Common myeloid progenitor, CD34-positive (primary cell): ENCODE data around the gene DHX9.
A peak's percentile ranks its signal among the peaks of the same experiment; 100 is the strongest.

Source experiments
- CTCF ChIA-PET: fragments of 350-600 bp; sonication (Branson Sonifier 250); formaldehyde crosslinking; loops from one replicate; lab custom pipeline; 2021; ENCODE audit warnings: antibody characterized with exemption; lab: Charles Lee
- POLR2A ChIA-PET: fragments of 350-600 bp; sonication (Branson Sonifier 250); formaldehyde crosslinking; loops from one replicate; lab custom pipeline; 2021; ENCODE audit warnings: antibody characterized with exemption; lab: Charles Lee
- DNase-seq, 3 donors: peaks; one replicate each; pipeline versions ENCODE4 v3.0.0 to v3.0.0-alpha.2; 2013
- H3K27ac ChIP-seq, 2 experiments: 1 replicate in 1 of 2; 2 replicates in 1 of 2; pipeline ENCODE4 v1.7.0; 2013; ENCODE audit warnings: inconsistent platforms in 2 of 2, low read length in 2 of 2, mild to moderate bottlenecking in 2 of 2, low read depth in 1 of 2, moderate library complexity in 1 of 2; ENCODE audit not compliant: severe bottlenecking in 2 of 2, insufficient read depth in 1 of 2, poor library complexity in 1 of 2
- H3K27me3 ChIP-seq, 5 experiments: replicated peaks in 2 of 5; 1 replicate in 3 of 5; 2 replicates in 2 of 5; pipeline versions ENCODE4 v1.6.1 to v1.7.0; 2013; ENCODE audit warnings: low read length in 4 of 5, mild to moderate bottlenecking in 2 of 5, moderate library complexity in 2 of 5, inconsistent platforms in 1 of 5; ENCODE audit not compliant: insufficient read depth in 5 of 5, control insufficient read depth in 4 of 5
- H3K36me3 ChIP-seq, 4 experiments: 1 replicate in 2 of 4; 2 replicates in 2 of 4; pipeline versions ENCODE4 v1.6.1 to v1.7.0; 2013; ENCODE audit warnings: low read length in 3 of 4, control low read depth in 1 of 4, mild to moderate bottlenecking in 1 of 4; ENCODE audit not compliant: control insufficient read depth in 4 of 4, insufficient read depth in 4 of 4
- H3K4me1 ChIP-seq, 4 experiments: 1 replicate in 3 of 4; 2 replicates in 1 of 4; pipeline versions ENCODE4 v1.6.1 to v1.7.1; 2013; ENCODE audit warnings: low read length in 3 of 4, mild to moderate bottlenecking in 3 of 4, control low read depth in 1 of 4, inconsistent platforms in 1 of 4, moderate library complexity in 1 of 4; ENCODE audit not compliant: control insufficient read depth in 4 of 4, insufficient read depth in 4 of 4; ENCODE audit errors: control extremely low read depth in 1 of 4
- H3K4me3 ChIP-seq, 7 experiments: 1 replicate in 4 of 7; 2 replicates in 3 of 7; pipeline versions ENCODE4 v1.5.1 to v1.7.0; 2013; ENCODE audit warnings: mild to moderate bottlenecking in 7 of 7, low read length in 6 of 7, moderate library complexity in 6 of 7, inconsistent platforms in 2 of 7, low read depth in 2 of 7, control low read depth in 1 of 7; ENCODE audit not compliant: insufficient read depth in 4 of 7, control insufficient read depth in 1 of 7; ENCODE audit errors: extremely low read depth in 1 of 7
- H3K9me3 ChIP-seq, 5 experiments: 1 replicate in 4 of 5; 2 replicates in 1 of 5; pipeline versions ENCODE4 v1.6.1 to v1.7.1; 2013; ENCODE audit warnings: low read length in 4 of 5, mild to moderate bottlenecking in 2 of 5, inconsistent platforms in 1 of 5, low read depth in 1 of 5, moderate library complexity in 1 of 5; ENCODE audit not compliant: control insufficient read depth in 4 of 5, insufficient read depth in 2 of 5; ENCODE audit errors: control extremely low read depth in 1 of 5
- WGBS: methylation state at CpG from one replicate; pipeline ENCODE4 v1.1.5; 2013; ENCODE audit not compliant: insufficient coverage; 5-methylcytosine and 5-hydroxymethylcytosine counted together

Gene DHX9

DNA sequence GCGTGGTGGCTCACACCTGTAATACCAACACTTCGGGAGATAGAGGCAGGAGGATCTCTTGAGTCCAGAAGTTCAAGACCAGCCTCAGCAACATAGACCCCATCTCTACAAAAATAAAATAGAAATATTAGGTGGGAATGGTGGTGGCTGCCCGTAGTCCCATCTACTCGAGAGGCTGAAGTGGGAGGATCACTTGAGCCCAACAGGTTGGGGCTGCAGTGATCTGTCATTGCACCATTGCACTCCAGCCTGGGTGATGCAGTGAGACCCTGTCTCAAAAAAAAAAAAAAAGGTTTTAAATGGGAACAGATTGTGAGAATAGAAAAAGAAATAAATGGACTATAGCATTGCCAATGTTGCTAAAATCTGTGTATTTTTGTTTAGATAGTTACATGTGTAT, 11.2 kb downstream of the DHX9 start:
- ChIA-PET POLR2A (no interaction called here), CTCF (interaction anchor here (0.8 kb wide), 1 partner anchor 38 kb away, joined by 3 read pairs; no protein-coding TSS in a partner anchor)
- Histone ChIP-seq H3K27me3 (no peaks in the 10 kb centered on the region), H3K36me3 (peaks cover 48 to 92% (median 71%) of the 10 kb centered on the region in 4 experiments), H3K9me3 (no peaks in the 10 kb centered on the region), H3K27ac (no peak overlapping the region), H3K4me3 (no peak overlapping the region), H3K4me1 (peaks cover 0 to 2% (median 0%) of the 10 kb centered on the region in 4 experiments)
- WGBS = 93% methylated on average over 2 of the region's 4 CpGs
- DNase-seq = no peak

DNA sequence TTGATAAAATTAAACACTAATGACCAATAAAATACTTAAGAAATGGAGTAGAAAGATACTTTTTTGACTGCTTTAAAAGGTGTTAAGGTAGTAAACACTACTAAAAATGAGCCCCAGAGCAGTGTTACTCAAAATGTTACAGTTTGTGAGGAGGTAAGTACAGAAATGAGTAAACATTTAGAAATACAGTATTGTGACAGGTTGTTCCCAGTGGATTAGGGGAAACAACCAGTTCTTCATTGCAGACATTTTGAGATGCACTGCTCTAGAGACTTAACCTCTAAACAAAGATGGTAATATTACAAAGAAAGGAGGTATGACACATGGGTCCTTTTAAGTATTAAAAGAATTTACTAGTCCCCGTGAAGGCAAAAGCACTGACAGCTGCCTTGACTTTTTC, 12.7 kb downstream of the DHX9 start:
- no peak for DNase-seq
- 100% methylated on average over 1 of the region's 1 CpG for WGBS
- POLR2A ChIA-PET = no interaction called here

DNA sequence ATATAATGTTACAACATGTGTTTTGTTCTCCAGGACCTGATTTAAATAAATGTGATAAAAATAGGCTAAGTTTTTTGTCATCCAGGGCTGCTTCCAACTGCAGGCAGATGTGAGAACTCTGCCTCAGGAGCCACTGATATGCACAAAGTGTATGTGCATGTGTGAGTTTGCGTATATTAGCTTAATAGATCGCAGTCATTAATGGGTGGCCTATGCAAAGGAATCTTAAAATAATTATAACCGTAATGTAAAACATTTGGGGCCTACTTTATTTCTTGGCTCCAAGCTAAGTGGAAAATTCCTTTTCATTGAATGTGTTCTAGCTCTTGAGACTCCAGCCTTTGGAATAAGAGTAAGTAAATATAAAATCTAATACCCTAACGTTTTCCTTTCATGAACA, 16.8 kb downstream of the DHX9 start:
- Histone ChIP-seq H3K36me3 (peaks cover 53 to 96% (median 74%) of the 10 kb centered on the region in 4 experiments), H3K27me3 (no peaks in the 10 kb centered on the region), H3K9me3 (no peaks in the 10 kb centered on the region), H3K4me1 (no peaks in the 10 kb centered on the region), H3K4me3 (no peak overlapping the region), H3K27ac (no peak overlapping the region)
- ChIA-PET POLR2A (no interaction called here), CTCF (no interaction called here)
- WGBS = 100% methylated on average over 3 of the region's 4 CpGs
- DNase-seq = no peak

More for the DNA sequence above, 12.7 kb downstream of the DHX9 start:
- Histone ChIP-seq H3K36me3 (peaks cover 42 to 94% (median 72%) of the 10 kb centered on the region in 4 experiments), H3K4me3 (no peak overlapping the region), H3K27me3 (no peaks in the 10 kb centered on the region), H3K4me1 (peaks cover 0 to 2% (median 0%) of the 10 kb centered on the region in 4 experiments), H3K9me3 (no peaks in the 10 kb centered on the region), H3K27ac (no peak overlapping the region)
- CTCF ChIA-PET = interaction anchor here (2.5 kb wide), 1 partner anchor 13 kb away, joined by 6 read pairs; no protein-coding TSS in a partner anchor

DNA sequence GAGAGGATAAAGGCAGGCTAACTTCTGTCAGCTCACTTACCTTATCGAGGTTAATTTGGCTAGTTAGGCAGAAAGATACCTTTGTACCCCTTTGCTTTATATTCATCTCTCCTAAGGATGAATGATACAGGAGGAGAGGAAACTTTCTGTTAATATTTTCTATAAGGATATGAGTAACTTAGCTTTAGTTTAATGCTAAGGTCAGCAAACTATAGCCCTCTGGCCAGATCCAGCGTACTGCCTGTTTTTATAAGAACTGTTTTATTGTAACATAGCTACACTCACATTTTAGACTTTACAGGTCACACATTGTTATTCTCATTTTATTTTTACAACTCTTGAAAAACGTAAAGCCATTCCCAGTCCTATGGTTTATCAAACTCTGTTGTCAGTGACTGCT, 18.1 kb downstream of the DHX9 start:
- WGBS = 100% methylated on average over 1 of the region's 3 CpGs
- Histone ChIP-seq H3K4me1 (no peaks in the 10 kb centered on the region), H3K9me3 (no peaks in the 10 kb centered on the region), H3K27ac (no peak overlapping the region), H3K36me3 (peaks cover 53 to 98% (median 76%) of the 10 kb centered on the region in 4 experiments), H3K4me3 (no peak overlapping the region), H3K27me3 (no peaks in the 10 kb centered on the region)
- ChIA-PET CTCF (interaction anchor here (1.4 kb wide), 1 partner anchor 14 kb away, joined by 3 read pairs; no protein-coding TSS in a partner anchor), POLR2A (no interaction called here)
- no peak for DNase-seq

DNA sequence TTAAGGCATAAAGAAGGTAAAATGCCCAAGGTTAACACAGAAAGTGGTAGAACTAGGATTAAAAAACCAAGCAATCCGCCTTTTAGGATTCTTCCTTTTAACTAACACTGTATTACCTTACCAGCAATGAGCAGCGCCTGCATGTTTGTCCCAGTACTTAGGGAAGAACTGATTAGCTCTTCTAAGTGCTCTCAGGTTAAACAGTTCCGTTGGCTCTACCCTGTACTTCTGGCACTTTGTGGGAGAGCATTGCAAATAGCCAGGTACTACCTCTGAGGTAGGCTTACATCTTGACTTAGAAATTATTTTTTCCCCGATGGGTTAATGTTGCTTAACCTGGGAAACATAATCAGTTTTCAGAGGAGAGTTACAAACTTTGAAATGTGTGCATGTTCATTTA, 21.5 kb downstream of the DHX9 start:
- peaks cover 41 to 99% (median 68%) of the 10 kb centered on the region in 4 experiments for H3K36me3 ChIP-seq
- DNase-seq = no peak
- H3K27me3 ChIP-seq = no peaks in the 10 kb centered on the region
- WGBS = 100% methylated on average over 3 of the region's 4 CpGs
- ChIA-PET POLR2A (no interaction called here), CTCF (interaction anchor here (1.2 kb wide), 1 partner anchor 14 kb away, joined by 4 read pairs; no protein-coding TSS in a partner anchor)
- H3K4me3 ChIP-seq = no peak overlapping the region
- no peaks in the 10 kb centered on the region for H3K4me1 ChIP-seq
- no peaks in the 10 kb centered on the region for H3K9me3 ChIP-seq
- no peak overlapping the region for H3K27ac ChIP-seq

DNA sequence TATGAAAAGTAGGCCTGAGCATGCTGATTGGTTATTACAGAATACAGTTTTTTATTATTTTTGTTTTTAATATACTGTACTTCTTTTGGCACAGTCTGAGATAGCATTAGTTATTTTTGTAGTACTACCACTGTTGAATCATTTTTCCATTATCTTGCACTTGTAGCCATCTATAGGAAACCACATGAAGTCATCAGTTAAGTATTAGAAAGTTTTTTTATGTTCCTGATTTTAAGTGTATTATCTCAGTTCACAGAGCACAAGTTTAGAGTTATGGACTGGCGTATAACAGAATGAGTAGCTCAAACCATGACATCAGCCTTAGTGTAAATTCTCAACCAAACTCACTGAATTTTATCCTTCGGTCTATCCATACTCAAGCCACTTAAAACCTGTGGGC, 22.8 kb downstream of the DHX9 start:
- CTCF ChIA-PET = interaction anchor here (1.3 kb wide), 1 partner anchor 20 kb away, joined by 3 read pairs; no protein-coding TSS in a partner anchor
- no peaks in the 10 kb centered on the region for H3K27me3 ChIP-seq
- POLR2A ChIA-PET = no interaction called here
- H3K4me1 ChIP-seq = no peaks in the 10 kb centered on the region
- WGBS = 80% methylated on average over 1 of the region's 2 CpGs
- no peaks in the 10 kb centered on the region for H3K9me3 ChIP-seq
- no peak overlapping the region for H3K27ac ChIP-seq
- DNase-seq = peak in 2 of 3 donors; percentile 20 to 37
- peaks cover 42 to 94% (median 73%) of the 10 kb centered on the region in 4 experiments for H3K36me3 ChIP-seq
- H3K4me3 ChIP-seq = no peak overlapping the region

DNA sequence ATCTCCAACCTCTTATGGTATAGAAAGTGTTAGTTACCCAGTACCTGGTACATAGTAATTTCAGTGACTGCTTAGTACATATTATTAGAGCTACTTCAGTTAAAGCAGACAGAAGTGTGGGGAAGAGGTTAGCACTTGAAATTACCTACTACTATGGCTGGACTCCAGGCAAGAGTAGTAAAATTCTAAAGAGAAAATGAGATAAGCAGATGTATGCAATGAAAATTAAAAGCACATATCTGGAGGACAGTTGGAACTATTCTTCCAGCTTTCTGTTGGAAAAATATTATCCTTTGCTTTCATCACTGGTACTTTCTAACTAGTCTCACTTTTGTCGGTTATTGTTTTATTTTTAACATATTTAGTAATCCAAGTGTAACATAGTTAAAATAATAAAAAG, 23.7 kb downstream of the DHX9 start:
- no peak overlapping the region for H3K4me3 ChIP-seq
- H3K36me3 ChIP-seq = peaks cover 38 to 95% (median 74%) of the 10 kb centered on the region in 4 experiments
- DNase-seq = no peak
- WGBS = no CpG with 5 or more reads among the region's 1 CpG
- no peaks in the 10 kb centered on the region for H3K9me3 ChIP-seq
- no peaks in the 10 kb centered on the region for H3K4me1 ChIP-seq
- no peak overlapping the region for H3K27ac ChIP-seq
- no peaks in the 10 kb centered on the region for H3K27me3 ChIP-seq
- ChIA-PET CTCF (interaction anchor here (1.3 kb wide), 2 partner anchors 20 to 22 kb away, joined by 3 read pairs; no protein-coding TSS in a partner anchor), POLR2A (no interaction called here)
